GM10248 (cell line): ENCODE data around the gene OASL.

Experiments used
- CTCF ChIA-PET: fragments of 300-600 bp; sonication (Branson Sonifier 250); formaldehyde crosslinking; extraction: SDS; loops from one replicate; lab custom pipeline; 2021; ENCODE audit warnings: antibody characterized with exemption; lab: Yijun Ruan, JAX
- POLR2A ChIA-PET: fragments of 350-650 bp; sonication (Branson Sonifier 250); formaldehyde crosslinking; extraction: SDS; loops from one replicate; lab custom pipeline; 2020; ENCODE audit warnings: antibody characterized with exemption; lab: Yijun Ruan, JAX
- DNase-seq: peaks from one replicate; pipeline ENCODE4 v3.0.0; 2012; ENCODE audit errors: extremely low spot score
- CTCF ChIP-seq: IDR thresholded peaks from 2 replicates; pipeline ENCODE4 v1.5.1; 2012; ENCODE audit warnings: mild to moderate bottlenecking, low read depth; ENCODE audit errors: extremely low read depth, missing control alignments, control extremely low read depth

The OASL gene

GRCh38 chr12:121001841-121002483, 37.1 kb downstream of the OASL start:
- TF ChIP-seq CTCF: no peak
- POLR2A ChIA-PET: no interaction called here
- CTCF ChIA-PET: interaction anchor here (0.8 to 3.7 kb wide), 6 partner anchors 9 to 30 kb away, joined by 3 to 8 read pairs (median 4); no protein-coding TSS in a partner anchor
- DNase-seq: no peak

- ChIA-PET CTCF (interaction anchor here (1.0 to 3.7 kb wide), 3 partner anchors 22 to 29 kb away, joined by 3 to 8 read pairs (median 3); no protein-coding TSS in a partner anchor), POLR2A (no interaction called here)
Measured at GRCh38 chr12:121001060-121001459, 38.0 kb downstream of the OASL start.

GRCh38 chr12:121000530-121000929, 38.5 kb downstream of the OASL start:
- TF ChIP-seq CTCF: no peak
- CTCF ChIA-PET: no interaction called here
- POLR2A ChIA-PET: no interaction called here
- DNase-seq: no peak

More at GRCh38 chr12:121001060-121001459, 38.0 kb downstream of the OASL start:
- TF ChIP-seq CTCF: no peak
- DNase-seq: no peak

GRCh38 chr12:120999191-121000120, 39.6 kb downstream of the OASL start:
- DNase-seq: no peak
- no peak for TF ChIP-seq CTCF
- POLR2A ChIA-PET: interaction anchor here (0.5 kb wide), 1 partner anchor 390 kb away, joined by 3 read pairs; no protein-coding TSS in a partner anchor
- CTCF ChIA-PET: interaction anchor here (1.1 kb wide), 1 partner anchor 60 kb away, joined by 3 read pairs; no protein-coding TSS in a partner anchor

DNA sequence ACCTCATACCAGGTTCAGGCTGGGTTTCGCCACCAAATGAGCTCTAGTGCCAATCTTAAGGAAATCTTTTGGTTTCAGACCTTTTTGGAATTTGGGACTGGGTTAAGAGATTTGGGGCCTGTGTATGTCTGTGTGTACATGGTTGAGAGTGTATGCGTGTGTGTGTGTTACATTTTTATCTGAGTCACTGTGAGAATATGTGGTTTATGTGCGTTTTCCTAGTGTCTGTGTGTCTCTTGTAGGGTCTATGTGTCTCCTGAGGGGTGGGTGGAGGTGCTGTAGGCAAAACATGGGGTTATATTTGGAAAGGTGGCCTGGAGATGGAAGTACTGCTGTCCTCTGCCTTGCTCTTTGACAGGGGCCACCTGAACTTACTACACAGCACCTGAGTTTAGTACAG, 40.6 kb downstream of the OASL start:
- DNase-seq: no peak
- ChIA-PET CTCF (interaction anchor here (1.1 to 1.5 kb wide), 2 partner anchors 61 to 349 kb away, joined by 3 to 4 read pairs; no protein-coding TSS in a partner anchor), POLR2A (interaction anchor here (0.7 kb wide), 2 partner anchors 34 to 90 kb away, joined by 3 to 4 read pairs; no protein-coding TSS in a partner anchor)
- TF ChIP-seq CTCF: no peak

GRCh38 chr12:120997448-120997847, 41.6 kb downstream of the OASL start:
- DNase-seq: no peak
- TF ChIP-seq CTCF: no peak
- ChIA-PET CTCF (interaction anchor here (1.1 to 1.5 kb wide), 4 partner anchors 10 to 640 kb away, joined by 3 to 7 read pairs (median 4); no protein-coding TSS in a partner anchor), POLR2A (no interaction called here)
